Loucy (cell line): ENCODE measurements around the gene DIO1.
A peak's percentile ranks its signal among the peaks of the same experiment; 100 is the strongest.

Source experiments
- H2AFZ ChIP-seq: fragments of 200-600 bp; sonication (generic); 2 replicates; pipeline ENCODE4 v1.6.0; 2016; ENCODE audit warnings: antibody characterized with exemption, mild to moderate bottlenecking, low read length, moderate library complexity
- H3F3A ChIP-seq: fragments of 200-600 bp; 2 replicates; pipeline ENCODE4 v1.6.0; 2016; ENCODE audit warnings: antibody characterized with exemption, low read depth, mild to moderate bottlenecking
- H3K27me3 ChIP-seq: fragments of 200-600 bp; sonication (generic); 2 replicates; pipeline ENCODE4 v1.6.1; 2014; ENCODE audit warnings: low read length, mild to moderate bottlenecking; ENCODE audit not compliant: insufficient read depth, poor library complexity, severe bottlenecking
- H3K36me3 ChIP-seq: fragments of 200-600 bp; sonication (generic); 2 replicates; pipeline ENCODE4 v1.6.1; 2016; ENCODE audit warnings: low read length; ENCODE audit not compliant: insufficient read depth
- H3K4me1 ChIP-seq: fragments of 200-600 bp; sonication (generic); 2 replicates; pipeline ENCODE4 v1.5.1; 2014; ENCODE audit warnings: low read length, mild to moderate bottlenecking; ENCODE audit not compliant: insufficient read depth, poor library complexity, severe bottlenecking
- H3K4me2 ChIP-seq: fragments of 200-600 bp; sonication (generic); 2 replicates; pipeline ENCODE4 v1.6.0; 2014; ENCODE audit warnings: antibody characterized with exemption, low read length, low read depth, mild to moderate bottlenecking; ENCODE audit not compliant: poor library complexity, severe bottlenecking
- H3K4me3 ChIP-seq: fragments of 200-600 bp; sonication (generic); 2 replicates; pipeline ENCODE4 v1.5.1; 2014; ENCODE audit warnings: low read length, mild to moderate bottlenecking, mixed read lengths; ENCODE audit not compliant: poor library complexity, severe bottlenecking
- H3K79me2 ChIP-seq: fragments of 200-600 bp; sonication (generic); 2 replicates; pipeline ENCODE4 v1.6.1; 2014; ENCODE audit warnings: low read length; ENCODE audit not compliant: insufficient read depth
- H3K9ac ChIP-seq: fragments of 200-600 bp; sonication (generic); 2 replicates; pipeline ENCODE4 v1.6.0; 2014; ENCODE audit warnings: mild to moderate bottlenecking, low read depth, low read length, moderate library complexity; ENCODE audit not compliant: poor library complexity, severe bottlenecking
- H3K9me2 ChIP-seq: fragments of 200-600 bp; sonication (generic); replicated peaks from 2 replicates; pipeline ENCODE4 v1.6.1; 2016; ENCODE audit warnings: low read depth, low read length, mixed read lengths
- H3K9me3 ChIP-seq: fragments of 200-600 bp; sonication (generic); 2 replicates; pipeline ENCODE4 v1.6.1; 2014; ENCODE audit warnings: mild to moderate bottlenecking, antibody characterized with exemption, low read length, low read depth; ENCODE audit not compliant: insufficient read depth
- H4K20me1 ChIP-seq: fragments of 200-600 bp; sonication (generic); 2 replicates; pipeline ENCODE4 v1.6.0; 2014; ENCODE audit warnings: antibody characterized with exemption, low read length, mild to moderate bottlenecking; ENCODE audit not compliant: insufficient read depth, poor library complexity, severe bottlenecking
- CTCF ChIP-seq: fragments of 200-600 bp; sonication (generic); conservative IDR thresholded peaks from 2 replicates; pipeline ENCODE4 v1.5.1; 2014; ENCODE audit warnings: mild to moderate bottlenecking, antibody characterized with exemption, low read length
- EZH2phosphoT487 ChIP-seq: fragments of 200-600 bp; IDR thresholded peaks from 2 replicates; pipeline ENCODE4 v1.6.1; 2018; ENCODE audit warnings: antibody characterized with exemption, mild to moderate bottlenecking, moderate library complexity, borderline replicate concordance

Gene DIO1

GRCh38 chr1:53943090-53943489 is 49.1 kb downstream of the DIO1 start:
- Histone ChIP-seq H3K4me2 (peak overlapping the region; percentile 86), H3K9ac (peak overlapping the region; percentile 84), H2AFZ (no peak overlapping the region), H3K9me2 (no peaks in the 10 kb centered on the region), H3K4me1 (peaks cover 67% of the 10 kb centered on the region), H3K79me2 (peaks cover 74% of the 10 kb centered on the region), H3K27me3 (no peaks in the 10 kb centered on the region), H3K9me3 (no peaks in the 10 kb centered on the region), H4K20me1 (peaks cover 16% of the 10 kb centered on the region), H3K4me3 (peak overlapping the region; percentile 90), H3K36me3 (no peaks in the 10 kb centered on the region; the same call in 1 of the 2 replicates), H3F3A (peaks cover 7% of the 10 kb centered on the region; the same call in 1 of the 2 replicates)
- TF ChIP-seq EZH2phosphoT487 = no peak
- TF ChIP-seq CTCF = no peak

- no peak for TF ChIP-seq CTCF
- TF ChIP-seq EZH2phosphoT487 = no peak
- H3K27me3 ChIP-seq = no peaks in the 10 kb centered on the region
- H2AFZ ChIP-seq = no peak overlapping the region
- peak overlapping the region; percentile 90 for H3K4me3 ChIP-seq
- no peaks in the 10 kb centered on the region; the same call in 1 of the 2 replicates for H3K36me3 ChIP-seq
- H4K20me1 ChIP-seq = peaks cover 16% of the 10 kb centered on the region
- peak overlapping the region; percentile 84 for H3K9ac ChIP-seq
- H3F3A ChIP-seq = peaks cover 4% of the 10 kb centered on the region; the same call in 1 of the 2 replicates
- H3K4me1 ChIP-seq = peaks cover 67% of the 10 kb centered on the region
- peak overlapping the region; percentile 86 for H3K4me2 ChIP-seq
- peaks cover 72% of the 10 kb centered on the region for H3K79me2 ChIP-seq
- no peaks in the 10 kb centered on the region for H3K9me3 ChIP-seq
- H3K9me2 ChIP-seq = no peaks in the 10 kb centered on the region
Observed at GRCh38 chr1:53943490-53944043, 49.6 kb downstream of the DIO1 start.

- peak overlapping the region; percentile 90 for H3K4me3 ChIP-seq
- H3K4me2 ChIP-seq = peak overlapping the region; percentile 86
- H3K9ac ChIP-seq = peak overlapping the region; percentile 84
- H3F3A ChIP-seq = peaks cover 4% of the 10 kb centered on the region; the same call in 1 of the 2 replicates
- no peaks in the 10 kb centered on the region for H3K9me2 ChIP-seq
- no peaks in the 10 kb centered on the region for H3K9me3 ChIP-seq
- no peaks in the 10 kb centered on the region for H3K36me3 ChIP-seq
- H3K27me3 ChIP-seq = no peaks in the 10 kb centered on the region
- peaks cover 13% of the 10 kb centered on the region for H4K20me1 ChIP-seq
- peak overlapping the region; percentile 94 for H2AFZ ChIP-seq
- H3K79me2 ChIP-seq = peaks cover 74% of the 10 kb centered on the region
- peaks cover 69% of the 10 kb centered on the region for H3K4me1 ChIP-seq
- no peak for TF ChIP-seq EZH2phosphoT487
- no peak for TF ChIP-seq CTCF
Observed at GRCh38 chr1:53944469-53945182, 50.6 kb downstream of the DIO1 start.
